BJ (cell line): Measurements from ENCODE around the gene PRKCH. TPM values are rescaled to one million over a fixed set of nuclear protein-coding genes. Genes with fewer than 3 reads are reported as not detected.

Experiments
- CTCF ChIA-PET: fragments of 350-600 bp; formaldehyde crosslinking; extraction: SDS; loops from one replicate; lab custom pipeline; 2021; ENCODE audit warnings: antibody characterized with exemption, inconsistent platforms; lab: Yijun Ruan, JAX
- POLR2A ChIA-PET: fragments of 300-600 bp; sonication (Branson Sonifier 250); formaldehyde crosslinking; extraction: SDS; loops from one replicate; lab custom pipeline; 2021; ENCODE audit warnings: antibody characterized with exemption; lab: Charles Lee
- DNase-seq: peaks from one replicate; pipeline ENCODE4 v3.0.0-alpha.2; 2011; ENCODE audit warnings: low read depth
- H3K27me3 ChIP-seq: 2 replicates; pipeline ENCODE4 v1.6.0; 2011; ENCODE audit warnings: low read length; ENCODE audit not compliant: control insufficient read depth, insufficient read depth
- H3K36me3 ChIP-seq: 2 replicates; pipeline ENCODE4 v1.5.1; 2011; ENCODE audit warnings: low read length; ENCODE audit not compliant: control insufficient read depth, insufficient read depth
- H3K4me3 ChIP-seq: 2 replicates; pipeline ENCODE4 v1.5.1; 2011; ENCODE audit warnings: low read depth, mild to moderate bottlenecking, control low read depth, low read length
- CTCF ChIP-seq: IDR thresholded peaks from 2 replicates; pipeline ENCODE4 v1.5.1; 2011; ENCODE audit warnings: low read depth, mild to moderate bottlenecking, control low read depth, inconsistent platforms, low read length, moderate library complexity; ENCODE audit not compliant: insufficient read depth
- polyA plus RNA-seq: library from polyadenylated mRNA; depleted of rRNA; stranded (reverse); fragments of >200 nt; gene quantifications from 2 replicates; pipeline ENCODE4 v1.2.3, GENCODE V29; 2011

PRKCH gene
- polyA plus RNA-seq, 1 experiment = 2.0 TPM

DNA sequence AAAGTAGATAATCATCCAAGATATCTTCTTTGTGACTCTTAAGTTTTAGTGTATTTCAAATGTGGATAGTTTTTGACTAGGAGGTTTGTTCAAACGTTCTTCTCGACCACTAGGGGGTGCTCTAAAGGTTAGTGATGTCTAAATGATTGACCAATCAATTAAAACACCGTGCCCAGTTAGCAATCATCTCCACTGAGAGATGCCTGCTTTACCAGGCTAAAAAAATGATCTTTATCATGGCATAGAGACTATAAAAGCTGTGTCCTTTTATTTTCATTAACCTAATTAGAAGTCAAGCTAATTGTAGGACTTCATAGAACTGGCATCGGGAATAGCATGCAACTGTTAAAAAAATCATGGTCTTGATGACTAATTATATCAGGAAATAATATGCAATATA is 153.9 kb downstream of the PRKCH start:
- no peak for DNase-seq
- no peaks in the 10 kb centered on the region for H3K27me3 ChIP-seq
- no peak overlapping the region for H3K4me3 ChIP-seq
- ChIA-PET POLR2A (no interaction called here), CTCF (interaction anchor here (0.6 to 2.9 kb wide), 32 partner anchors 9 to 1599 kb away, joined by 3 to 21 read pairs (median 4); no protein-coding TSS in a partner anchor)
- peak; percentile 63 for TF ChIP-seq CTCF
- H3K36me3 ChIP-seq = no peaks in the 10 kb centered on the region

DNA sequence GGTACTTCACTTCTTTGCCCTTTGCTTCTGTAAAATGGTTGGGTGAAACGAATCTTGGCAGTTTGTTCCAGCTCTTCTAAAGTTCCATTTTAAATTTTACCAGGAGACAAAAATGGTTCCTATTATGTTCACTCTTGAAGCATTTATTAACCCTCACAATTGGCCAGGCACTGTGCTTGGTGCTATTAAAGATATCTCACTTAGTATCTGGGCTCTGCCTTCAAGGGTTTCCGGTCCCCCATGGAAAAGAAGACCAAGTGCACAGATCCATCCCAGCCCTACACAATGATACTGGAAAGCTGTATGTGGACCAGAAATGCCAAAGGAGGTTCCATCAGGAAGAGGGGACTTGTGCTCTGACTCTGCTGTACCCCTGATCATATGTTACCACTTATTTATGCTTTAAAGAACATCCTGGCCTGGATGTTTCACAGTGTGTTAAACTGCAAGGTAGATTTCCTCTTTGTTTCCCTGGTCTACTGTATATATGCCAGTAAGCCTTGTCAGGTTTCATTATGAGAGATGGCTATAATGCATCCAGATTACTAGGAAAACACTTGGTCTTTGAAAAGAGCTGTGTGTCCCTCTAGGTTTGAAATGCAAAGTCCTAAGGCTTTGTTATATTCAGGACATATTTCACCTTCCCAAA is 154.8 kb downstream of the PRKCH start:
- POLR2A ChIA-PET = no interaction called here
- no peak for TF ChIP-seq CTCF

DNA sequence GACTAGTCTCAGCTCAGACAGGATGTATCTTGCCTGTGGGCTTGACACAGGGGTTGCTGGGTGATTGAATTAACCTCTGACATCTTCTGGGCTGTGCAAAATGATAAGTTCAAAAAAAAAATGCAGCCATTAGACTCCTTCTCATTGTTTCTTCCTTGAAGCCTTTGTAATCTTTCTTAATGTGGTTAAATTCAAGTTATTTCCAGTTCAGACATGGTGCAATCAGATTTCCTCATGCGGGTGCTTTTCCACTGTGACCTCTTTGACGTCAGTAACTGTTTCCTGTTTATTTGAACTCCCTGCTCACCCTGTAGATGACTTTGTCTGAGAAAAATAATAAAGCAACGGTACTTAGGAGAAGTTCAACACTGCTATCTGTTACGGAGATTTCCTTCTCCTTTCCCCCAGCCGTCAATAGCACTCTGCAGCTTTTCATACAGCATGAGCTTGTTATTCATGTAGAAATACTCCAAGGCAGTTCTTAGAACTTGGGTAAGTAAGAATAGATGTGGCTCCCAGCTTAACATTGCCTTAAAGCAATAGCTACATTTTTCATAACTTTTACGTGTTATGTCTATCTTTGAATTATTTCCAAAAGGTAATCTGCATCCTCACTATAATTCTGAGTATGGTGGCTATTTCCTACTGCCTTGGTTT is 155.5 kb downstream of the PRKCH start:
- no peak for TF ChIP-seq CTCF
- H3K27me3 ChIP-seq = no peaks in the 10 kb centered on the region
- H3K4me3 ChIP-seq = no peak overlapping the region
- no peaks in the 10 kb centered on the region for H3K36me3 ChIP-seq
- peak; percentile 62 for DNase-seq
- CTCF ChIA-PET = interaction anchor here (0.7 to 2.6 kb wide), 13 partner anchors 14 to 228 kb away, joined by 3 to 21 read pairs (median 6); no protein-coding TSS in a partner anchor
- POLR2A ChIA-PET = no interaction called here

More for the DNA sequence above, 154.8 kb downstream of the PRKCH start:
- H3K36me3 ChIP-seq = no peaks in the 10 kb centered on the region
- CTCF ChIA-PET = interaction anchor here (0.7 to 2.9 kb wide), 22 partner anchors 10 to 277 kb away, joined by 3 to 21 read pairs (median 6); no protein-coding TSS in a partner anchor
- DNase-seq = no peak
- no peak overlapping the region for H3K4me3 ChIP-seq
- no peaks in the 10 kb centered on the region for H3K27me3 ChIP-seq

DNA sequence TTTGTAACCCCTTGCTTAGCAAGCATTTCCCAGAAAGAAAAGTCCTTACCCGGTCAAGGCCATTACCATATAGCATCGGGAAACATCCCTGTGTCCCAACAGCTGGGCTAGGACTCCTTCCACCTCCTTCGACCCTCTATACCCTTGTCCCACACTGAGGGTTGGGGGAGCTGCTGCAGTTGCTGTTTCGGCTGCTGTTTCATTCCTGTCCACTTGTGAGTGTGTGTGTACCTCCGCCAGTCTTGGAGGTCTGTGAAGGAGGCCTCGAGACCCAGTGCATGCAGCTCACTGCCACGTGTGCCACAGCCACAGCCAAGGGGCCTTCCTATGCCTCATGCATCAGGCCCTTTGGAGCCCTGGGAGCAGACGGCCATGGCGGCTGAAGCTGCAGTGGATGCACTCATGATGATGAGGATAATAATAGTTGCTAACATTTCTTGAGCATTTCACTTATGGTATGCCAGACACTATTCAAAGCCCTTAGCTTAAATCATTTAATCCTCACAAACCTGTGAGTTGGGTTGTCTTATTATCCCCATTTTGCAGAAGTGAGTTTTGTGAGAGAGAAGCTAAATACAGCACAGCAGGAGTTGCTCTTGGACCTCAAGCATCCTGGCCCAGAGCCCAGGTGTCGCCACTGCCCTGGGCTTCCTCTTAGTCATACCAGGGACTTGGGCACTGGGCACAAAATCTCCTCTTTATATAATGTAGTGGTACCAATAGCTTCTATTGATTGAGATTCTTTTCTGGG is 156.5 kb downstream of the PRKCH start:
- CTCF ChIA-PET = interaction anchor here (0.6 to 1.7 kb wide), 7 partner anchors 13 to 359 kb away, joined by 3 to 6 read pairs (median 3); no protein-coding TSS in a partner anchor
- Histone ChIP-seq H3K36me3 (no peaks in the 10 kb centered on the region), H3K27me3 (no peaks in the 10 kb centered on the region), H3K4me3 (no peak overlapping the region)
- POLR2A ChIA-PET = no interaction called here
- no peak for TF ChIP-seq CTCF
- DNase-seq = no peak
